Lung (tissue), 12 donors: ENCODE measurements around the gene ANKRD31. TPM values are rescaled to one million over a fixed set of nuclear protein-coding genes. Genes with fewer than 3 reads are reported as not detected.

ENCODE experiments used
- ATAC-seq: fragments of 200-7000 bp; cut with Tn5 transposase; one replicate; pipeline ENCODE4 v1.9.1; 2020; ENCODE audit warnings: moderate number of reproducible peaks; ENCODE audit not compliant: insufficient read depth, low FRiP score
- DNase-seq, 3 donors: peaks; one replicate each; pipeline ENCODE4 v3.0.0-alpha.2; 2013 to 2017
- H3K27ac ChIP-seq, 2 donors: one replicate each; pipeline ENCODE4 v1.5.1; 2013; ENCODE audit warnings: mild to moderate bottlenecking in 2 of 2, moderate library complexity in 2 of 2, control low read depth in 1 of 2, inconsistent platforms in 1 of 2, low read depth in 1 of 2, low read length in 1 of 2
- H3K27me3 ChIP-seq, 3 donors: one replicate each; pipeline ENCODE4 v1.5.1; 2013; ENCODE audit warnings: low read length in 2 of 3; ENCODE audit not compliant: control insufficient read depth in 3 of 3, insufficient read depth in 3 of 3
- H3K36me3 ChIP-seq, 4 donors: one replicate each; pipeline ENCODE4 v1.5.1; 2013; ENCODE audit warnings: low read length in 4 of 4, mild to moderate bottlenecking in 1 of 4, moderate library complexity in 1 of 4; ENCODE audit not compliant: control insufficient read depth in 4 of 4, insufficient read depth in 4 of 4
- H3K4me1 ChIP-seq, 5 donors: one replicate each; pipeline ENCODE4 v1.5.1; 2013; ENCODE audit warnings: low read length in 5 of 5, mild to moderate bottlenecking in 2 of 5, moderate library complexity in 1 of 5; ENCODE audit not compliant: control insufficient read depth in 5 of 5, insufficient read depth in 5 of 5
- H3K4me3 ChIP-seq: one replicate; pipeline ENCODE4 v1.5.1; 2013; ENCODE audit warnings: mild to moderate bottlenecking, control low read depth, moderate library complexity
- H3K9ac ChIP-seq, 2 donors: one replicate each; pipeline ENCODE4 v1.5.1; 2013; ENCODE audit warnings: low read length in 2 of 2, control low read depth in 1 of 2; ENCODE audit not compliant: insufficient read depth in 1 of 2
- H3K9me3 ChIP-seq, 4 donors: one replicate each; pipeline ENCODE4 v1.5.1; 2013; ENCODE audit warnings: low read length in 3 of 4, mild to moderate bottlenecking in 1 of 4, moderate library complexity in 1 of 4; ENCODE audit not compliant: control insufficient read depth in 4 of 4, insufficient read depth in 3 of 4
- WGBS, 2 donors: extraction: QIAGEN DNeasy Blood & Tissue Kit; methylation state at CpG; one replicate each; pipeline ENCODE4 v1.1.7; 2013; 5-methylcytosine and 5-hydroxymethylcytosine counted together
- polyA plus RNA-seq, 2 donors: library from polyadenylated mRNA; stranded (reverse); fragments of 200-250 nt; gene quantifications; one replicate each; pipeline ENCODE4 v1.2.1, GENCODE V29; 2013
- total RNA-seq, 2 donors: library from RNA; depleted of rRNA in 1 of 2; stranded (reverse); fragments of >200 nt in 1 of 2; gene quantifications; one replicate each; pipeline ENCODE4 v1.2.1, GENCODE V29; 2014 to 2021
- TF ChIP-seq, protein P1 (sequence below): IDR thresholded peaks from 2 replicates; pipeline ENCODE4 v1.5.1; 2012; ENCODE audit warnings: mild to moderate bottlenecking; ENCODE audit errors: control extremely low read depth, extremely low read depth
- donor health status: control.
- donor health status: control.
- donor health status: Bipolar disorder and iron deficiency.
- donor health status: healthy.
- donor health status: DM: yes; HTN: yes; CAD: no.

The ANKRD31 gene
- total and polyA plus RNA-seq, 4 donors, result 0.06 to 0.51 (median 0.16) TPM

DNA sequence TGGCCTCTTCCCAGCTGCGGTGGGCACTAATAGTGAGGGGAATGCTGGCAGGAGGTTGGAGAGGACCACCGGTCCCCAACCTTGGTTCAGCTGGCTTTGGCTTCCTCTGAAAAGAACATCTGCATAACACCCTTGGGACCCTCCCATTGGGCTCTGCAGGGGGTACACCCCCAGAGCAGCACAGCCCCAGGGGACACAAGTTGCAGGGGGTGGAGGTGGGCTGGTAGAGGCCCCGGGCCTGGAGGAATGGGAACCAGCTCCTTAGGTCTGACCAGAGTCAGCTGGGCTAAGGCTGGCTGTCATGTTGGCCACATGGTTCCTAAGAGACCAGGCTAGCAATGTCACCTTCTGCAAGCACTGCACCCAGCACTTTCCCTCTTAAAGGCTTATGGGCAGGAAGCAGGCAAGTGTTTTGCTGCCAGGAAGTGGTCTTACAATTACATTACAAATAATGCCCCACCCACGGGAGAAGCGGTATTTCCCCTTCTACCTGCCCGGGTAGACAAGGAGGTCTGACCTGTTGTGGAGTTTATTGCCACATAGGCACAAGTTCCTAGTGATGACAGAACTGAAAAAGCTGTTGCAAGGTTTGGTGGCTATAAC is 202.4 kb downstream of the ANKRD31 start:
- Histone ChIP-seq H3K4me1 (peaks cover 0 to 2% (median 0%) of the 10 kb centered on the region in 5 donors), H3K9ac (no peak overlapping the region), H3K27me3 (no peaks in the 10 kb centered on the region), H3K27ac (peak overlapping the region in 1 of 2 donors; percentile 27), H3K4me3 (no peak overlapping the region), H3K9me3 (peaks cover 0 to 2% (median 0%) of the 10 kb centered on the region in 4 donors), H3K36me3 (no peaks in the 10 kb centered on the region)
- DNase-seq (peak in 1 of 3 donors; percentile 29), ATAC-seq (peak; percentile 56)
- 47 to 49% methylated on average over 6 of the region's 6 CpGs for WGBS, 2 donors
- TF ChIP-seq, protein P1, sequence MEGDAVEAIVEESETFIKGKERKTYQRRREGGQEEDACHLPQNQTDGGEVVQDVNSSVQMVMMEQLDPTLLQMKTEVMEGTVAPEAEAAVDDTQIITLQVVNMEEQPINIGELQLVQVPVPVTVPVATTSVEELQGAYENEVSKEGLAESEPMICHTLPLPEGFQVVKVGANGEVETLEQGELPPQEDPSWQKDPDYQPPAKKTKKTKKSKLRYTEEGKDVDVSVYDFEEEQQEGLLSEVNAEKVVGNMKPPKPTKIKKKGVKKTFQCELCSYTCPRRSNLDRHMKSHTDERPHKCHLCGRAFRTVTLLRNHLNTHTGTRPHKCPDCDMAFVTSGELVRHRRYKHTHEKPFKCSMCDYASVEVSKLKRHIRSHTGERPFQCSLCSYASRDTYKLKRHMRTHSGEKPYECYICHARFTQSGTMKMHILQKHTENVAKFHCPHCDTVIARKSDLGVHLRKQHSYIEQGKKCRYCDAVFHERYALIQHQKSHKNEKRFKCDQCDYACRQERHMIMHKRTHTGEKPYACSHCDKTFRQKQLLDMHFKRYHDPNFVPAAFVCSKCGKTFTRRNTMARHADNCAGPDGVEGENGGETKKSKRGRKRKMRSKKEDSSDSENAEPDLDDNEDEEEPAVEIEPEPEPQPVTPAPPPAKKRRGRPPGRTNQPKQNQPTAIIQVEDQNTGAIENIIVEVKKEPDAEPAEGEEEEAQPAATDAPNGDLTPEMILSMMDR, result no peak

DNA sequence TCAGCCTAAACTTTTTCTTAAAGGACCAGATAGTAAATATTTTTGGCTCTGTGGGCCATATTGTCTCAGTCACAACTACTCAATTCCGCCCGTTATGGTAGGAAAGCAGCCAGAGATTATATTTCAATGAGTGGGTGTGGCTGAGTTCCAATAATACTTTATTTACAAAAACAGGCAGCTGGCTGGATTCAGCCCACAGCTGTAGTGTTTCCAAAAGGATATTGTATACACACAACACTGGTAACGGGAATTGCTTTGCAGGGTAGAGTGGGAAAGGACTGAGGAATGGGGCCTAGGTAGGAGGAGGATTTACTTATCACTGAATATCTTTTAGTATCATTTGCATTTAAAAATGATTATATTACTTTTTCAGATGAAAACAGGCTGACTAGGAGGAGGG is 205.3 kb downstream of the ANKRD31 start:
- ATAC-seq (no peak), DNase-seq (peak in 1 of 3 donors; percentile 22)
- Histone ChIP-seq H3K4me1 (peaks cover 0 to 2% (median 0%) of the 10 kb centered on the region in 5 donors), H3K27me3 (no peaks in the 10 kb centered on the region), H3K9me3 (peaks cover 0 to 2% (median 0%) of the 10 kb centered on the region in 4 donors), H3K27ac (no peak overlapping the region), H3K9ac (no peak overlapping the region), H3K4me3 (no peak overlapping the region), H3K36me3 (no peaks in the 10 kb centered on the region)
- TF ChIP-seq, protein P1, result no peak
- 37 to 55% methylated on average over 3 of the region's 3 CpGs for WGBS, 2 donors

DNA sequence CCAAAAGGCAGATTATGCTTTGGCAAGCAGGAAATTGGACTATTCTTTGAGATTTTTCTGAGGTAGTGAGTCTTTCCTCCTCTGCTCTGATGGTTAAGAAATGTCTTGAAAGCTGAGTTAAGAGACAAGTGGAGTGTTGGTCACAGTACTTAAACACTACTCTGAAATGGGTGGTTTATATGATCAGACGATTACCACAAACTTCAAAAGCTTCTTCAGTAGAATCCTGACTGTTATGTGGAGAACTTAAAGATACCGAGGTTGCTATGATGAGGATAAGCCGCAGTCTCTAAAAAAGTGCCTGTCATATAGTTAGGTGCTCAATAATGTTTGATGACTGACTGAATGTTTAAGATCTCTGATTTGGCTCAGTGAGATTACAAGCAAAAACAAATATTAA is 208.6 kb downstream of the ANKRD31 start:
- ATAC-seq, result no peak
- no peak overlapping the region for H3K27ac ChIP-seq
- H3K36me3 ChIP-seq, result no peaks in the 10 kb centered on the region
- H3K9me3 ChIP-seq, result peaks cover 0 to 1% (median 0%) of the 10 kb centered on the region in 4 donors
- H3K9ac ChIP-seq, result no peak overlapping the region
- TF ChIP-seq, protein P1, result no peak
- H3K4me1 ChIP-seq, result peaks cover 0 to under 1% (median 0%) of the 10 kb centered on the region in 5 donors
- H3K27me3 ChIP-seq, result no peaks in the 10 kb centered on the region
- no peak overlapping the region for H3K4me3 ChIP-seq
- no peak for DNase-seq
- 72 to 92% methylated on average over 3 of the region's 3 CpGs for WGBS, 2 donors
